K562 (cell line): ENCODE measurements around the gene PGAP3. TPM values are rescaled to one million over a fixed set of nuclear protein-coding genes. Genes with fewer than 3 reads are reported as not detected.

Experiments used
- BMI1 ChIP-seq: fragments of 150-350 bp; IDR thresholded peaks from 2 replicates; pipeline ENCODE4 v1.6.1; 2014; ENCODE audit warnings: low read length
- CREM ChIP-seq: IDR thresholded peaks from 2 replicates; pipeline ENCODE4 v1.6.1; 2014; ENCODE audit warnings: antibody characterized with exemption, low read depth
- NCOR1 ChIP-seq: fragments of 450-650 bp; IDR thresholded peaks from 2 replicates; pipeline ENCODE4 v1.6.1; 2016; ENCODE audit warnings: mild to moderate bottlenecking, moderate library complexity
- NRF1 ChIP-seq, 2 experiments: fragments of 450-650 bp; IDR thresholded peaks in 1 of 2; conservative IDR thresholded peaks in 1 of 2; 2 replicates each; pipeline ENCODE4 v1.6.1; 2014; ENCODE audit warnings: mild to moderate bottlenecking in 2 of 2
- RBFOX2 ChIP-seq: fragments of 200-400 bp; formaldehyde crosslinking; IDR thresholded peaks from 2 replicates; pipeline ENCODE4 v1.6.1; 2017; ENCODE audit warnings: low read depth, mild to moderate bottlenecking, low read length, moderate library complexity
- TARDBP ChIP-seq: fragments of 450-650 bp; IDR thresholded peaks from 2 replicates; pipeline ENCODE4 v1.6.1; 2016
- ZBED1 ChIP-seq: IDR thresholded peaks from 2 replicates; pipeline ENCODE4 v1.6.1; 2014
- polyA plus RNA-seq, 8 experiments: library from polyadenylated mRNA; depleted of rRNA in 4 of 8; stranded (reverse) in 5 of 8; unstranded in 3 of 8; fragments of >200 nt; fragmentation: Nextera tagmentation in 2 of 8; fragmentation: Illumina TruSeq in 1 of 8; extraction: Ambion mirVana in 2 of 8; extraction: Trizol in 1 of 8; gene quantifications; 2 replicates each; pipeline versions ENCODE4 v1.2.1 to v1.2.3, GENCODE V29; 2011 to 2014; ENCODE audit warnings: inconsistent platforms in 1 of 8, missing spikeins in 1 of 8
- total RNA-seq, 7 experiments: library from RNA; depleted of rRNA in 6 of 7; stranded (reverse); fragments of >200 nt in 6 of 7; fragmentation: Illumina TruSeq in 2 of 7; extraction: Trizol in 2 of 7; gene quantifications; 2 replicates each; pipeline versions ENCODE4 v1.2.1 to v1.2.3, GENCODE V29; 2011 to 2021; ENCODE audit warnings: low replicate concordance in 1 of 7
- TF ChIP-seq, protein P1 (sequence below): fragments of 450-650 bp; IDR thresholded peaks from 2 replicates; pipeline ENCODE4 v1.7.1; 2018; ENCODE audit warnings: mild to moderate bottlenecking, low read depth; ENCODE audit not compliant: partially characterized antibody
- TF ChIP-seq, protein P2 (sequence below), 2 experiments: fragments of 150-350 bp in 1 of 2; IDR thresholded peaks; 2 replicates each; pipeline ENCODE4 v1.6.1; 2012 to 2016; ENCODE audit warnings: low read depth in 2 of 2, low read length in 2 of 2, mild to moderate bottlenecking in 1 of 2, moderate library complexity in 1 of 2
- TF ChIP-seq, protein P3 (sequence below): fragments of 250-450 bp; sonication (Bioruptor Pico); IDR thresholded peaks from 2 replicates; pipeline ENCODE4 v1.8.0; 2021; ENCODE audit warnings: moderate library complexity, mild to moderate bottlenecking, inconsistent platforms
- TF ChIP-seq, protein P4 (sequence below): sonication (generic); formaldehyde crosslinking; IDR thresholded peaks from 2 replicates; pipeline ENCODE4 v1.8.0; 2022; ENCODE audit warnings: missing genetic modification reagents, mild to moderate bottlenecking, moderate library complexity, borderline replicate concordance

The PGAP3 gene
- total and polyA plus RNA-seq, 9 of the 15 experiments (the other 6 are each of a cell fraction or from before 2014, with no cell fraction given) = 0.38 to 9.4 (median 4.5) TPM

GRCh38 chr17:39667262-39667944 is 20.5 kb downstream of the PGAP3 start (continued):
- TF ChIP-seq, protein P1, sequence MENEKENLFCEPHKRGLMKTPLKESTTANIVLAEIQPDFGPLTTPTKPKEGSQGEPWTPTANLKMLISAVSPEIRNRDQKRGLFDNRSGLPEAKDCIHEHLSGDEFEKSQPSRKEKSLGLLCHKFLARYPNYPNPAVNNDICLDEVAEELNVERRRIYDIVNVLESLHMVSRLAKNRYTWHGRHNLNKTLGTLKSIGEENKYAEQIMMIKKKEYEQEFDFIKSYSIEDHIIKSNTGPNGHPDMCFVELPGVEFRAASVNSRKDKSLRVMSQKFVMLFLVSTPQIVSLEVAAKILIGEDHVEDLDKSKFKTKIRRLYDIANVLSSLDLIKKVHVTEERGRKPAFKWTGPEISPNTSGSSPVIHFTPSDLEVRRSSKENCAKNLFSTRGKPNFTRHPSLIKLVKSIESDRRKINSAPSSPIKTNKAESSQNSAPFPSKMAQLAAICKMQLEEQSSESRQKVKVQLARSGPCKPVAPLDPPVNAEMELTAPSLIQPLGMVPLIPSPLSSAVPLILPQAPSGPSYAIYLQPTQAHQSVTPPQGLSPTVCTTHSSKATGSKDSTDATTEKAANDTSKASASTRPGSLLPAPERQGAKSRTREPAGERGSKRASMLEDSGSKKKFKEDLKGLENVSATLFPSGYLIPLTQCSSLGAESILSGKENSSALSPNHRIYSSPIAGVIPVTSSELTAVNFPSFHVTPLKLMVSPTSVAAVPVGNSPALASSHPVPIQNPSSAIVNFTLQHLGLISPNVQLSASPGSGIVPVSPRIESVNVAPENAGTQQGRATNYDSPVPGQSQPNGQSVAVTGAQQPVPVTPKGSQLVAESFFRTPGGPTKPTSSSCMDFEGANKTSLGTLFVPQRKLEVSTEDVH = peak; percentile 76
- TF ChIP-seq, protein P2, sequence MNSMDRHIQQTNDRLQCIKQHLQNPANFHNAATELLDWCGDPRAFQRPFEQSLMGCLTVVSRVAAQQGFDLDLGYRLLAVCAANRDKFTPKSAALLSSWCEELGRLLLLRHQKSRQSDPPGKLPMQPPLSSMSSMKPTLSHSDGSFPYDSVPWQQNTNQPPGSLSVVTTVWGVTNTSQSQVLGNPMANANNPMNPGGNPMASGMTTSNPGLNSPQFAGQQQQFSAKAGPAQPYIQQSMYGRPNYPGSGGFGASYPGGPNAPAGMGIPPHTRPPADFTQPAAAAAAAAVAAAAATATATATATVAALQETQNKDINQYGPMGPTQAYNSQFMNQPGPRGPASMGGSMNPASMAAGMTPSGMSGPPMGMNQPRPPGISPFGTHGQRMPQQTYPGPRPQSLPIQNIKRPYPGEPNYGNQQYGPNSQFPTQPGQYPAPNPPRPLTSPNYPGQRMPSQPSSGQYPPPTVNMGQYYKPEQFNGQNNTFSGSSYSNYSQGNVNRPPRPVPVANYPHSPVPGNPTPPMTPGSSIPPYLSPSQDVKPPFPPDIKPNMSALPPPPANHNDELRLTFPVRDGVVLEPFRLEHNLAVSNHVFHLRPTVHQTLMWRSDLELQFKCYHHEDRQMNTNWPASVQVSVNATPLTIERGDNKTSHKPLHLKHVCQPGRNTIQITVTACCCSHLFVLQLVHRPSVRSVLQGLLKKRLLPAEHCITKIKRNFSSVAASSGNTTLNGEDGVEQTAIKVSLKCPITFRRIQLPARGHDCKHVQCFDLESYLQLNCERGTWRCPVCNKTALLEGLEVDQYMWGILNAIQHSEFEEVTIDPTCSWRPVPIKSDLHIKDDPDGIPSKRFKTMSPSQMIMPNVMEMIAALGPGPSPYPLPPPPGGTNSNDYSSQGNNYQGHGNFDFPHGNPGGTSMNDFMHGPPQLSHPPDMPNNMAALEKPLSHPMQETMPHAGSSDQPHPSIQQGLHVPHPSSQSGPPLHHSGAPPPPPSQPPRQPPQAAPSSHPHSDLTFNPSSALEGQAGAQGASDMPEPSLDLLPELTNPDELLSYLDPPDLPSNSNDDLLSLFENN (IDR thresholded peaks at IDR 0.05; ENCODE audit: low read depth in 2 of 2, low read length in 2 of 2) = peak in 1 of 2 experiments; percentile 76; a peak in 2 of 4 replicates
- TF ChIP-seq NCOR1 = peak; percentile 84
- TF ChIP-seq TARDBP = no peak
- TF ChIP-seq NRF1 (conservative IDR thresholded peaks at IDR 0.05 in 1 of 2, IDR thresholded peaks at IDR 0.05 in 1 of 2) = peak in 1 of 2 experiments; percentile 17; a peak in 1 of 4 replicates
- no peak for TF ChIP-seq BMI1
- no peak for TF ChIP-seq ZBED1
- TF ChIP-seq, protein P3, sequence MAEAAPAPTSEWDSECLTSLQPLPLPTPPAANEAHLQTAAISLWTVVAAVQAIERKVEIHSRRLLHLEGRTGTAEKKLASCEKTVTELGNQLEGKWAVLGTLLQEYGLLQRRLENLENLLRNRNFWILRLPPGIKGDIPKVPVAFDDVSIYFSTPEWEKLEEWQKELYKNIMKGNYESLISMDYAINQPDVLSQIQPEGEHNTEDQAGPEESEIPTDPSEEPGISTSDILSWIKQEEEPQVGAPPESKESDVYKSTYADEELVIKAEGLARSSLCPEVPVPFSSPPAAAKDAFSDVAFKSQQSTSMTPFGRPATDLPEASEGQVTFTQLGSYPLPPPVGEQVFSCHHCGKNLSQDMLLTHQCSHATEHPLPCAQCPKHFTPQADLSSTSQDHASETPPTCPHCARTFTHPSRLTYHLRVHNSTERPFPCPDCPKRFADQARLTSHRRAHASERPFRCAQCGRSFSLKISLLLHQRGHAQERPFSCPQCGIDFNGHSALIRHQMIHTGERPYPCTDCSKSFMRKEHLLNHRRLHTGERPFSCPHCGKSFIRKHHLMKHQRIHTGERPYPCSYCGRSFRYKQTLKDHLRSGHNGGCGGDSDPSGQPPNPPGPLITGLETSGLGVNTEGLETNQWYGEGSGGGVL (CRISPR knock-in tag) = no peak
- TF ChIP-seq RBFOX2 = peak; percentile 77
- TF ChIP-seq, protein P4, sequence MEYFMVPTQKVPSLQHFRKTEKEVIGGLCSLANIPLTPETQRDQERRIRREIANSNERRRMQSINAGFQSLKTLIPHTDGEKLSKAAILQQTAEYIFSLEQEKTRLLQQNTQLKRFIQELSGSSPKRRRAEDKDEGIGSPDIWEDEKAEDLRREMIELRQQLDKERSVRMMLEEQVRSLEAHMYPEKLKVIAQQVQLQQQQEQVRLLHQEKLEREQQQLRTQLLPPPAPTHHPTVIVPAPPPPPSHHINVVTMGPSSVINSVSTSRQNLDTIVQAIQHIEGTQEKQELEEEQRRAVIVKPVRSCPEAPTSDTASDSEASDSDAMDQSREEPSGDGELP (CRISPR knock-in tag) = 0 out of 2 replicates have a peak, but pooled peaks have one; percentile 38
- TF ChIP-seq CREM = peak; percentile 70; the same call in 1 of the 2 replicates
